ENCODE results near the gene AMER2. TPM values are rescaled to one million over a fixed set of nuclear protein-coding genes. Genes with fewer than 3 reads are reported as not detected.
A peak's percentile ranks its signal among the peaks of the same experiment; 100 is the strongest.

The AMER2 gene
- polyA plus RNA-seq, 1 donor (not counting 4 experiments of a cell fraction or from before 2014, with no cell fraction given), result not detected

- Histone ChIP-seq H2AFZ (ENCODE audit: control insufficient read depth, low read length) (no peak overlapping the region), H3K4me1 (ENCODE audit: control insufficient read depth, extremely low read depth, insufficient read depth, low read length) (peaks cover 12% of the 10 kb centered on the region), H3K79me2 (ENCODE audit: control insufficient read depth, insufficient read depth, low read length) (no peaks in the 10 kb centered on the region), H3K27ac (ENCODE audit: control insufficient read depth, insufficient read depth, low read length) (no peak overlapping the region), H3K27me3 (ENCODE audit: control insufficient read depth, extremely low read depth, insufficient read depth, low read length) (no peaks in the 10 kb centered on the region), H3K9ac (ENCODE audit: control insufficient read depth, extremely low read depth, insufficient read depth, low read length) (no peak overlapping the region), H3K9me1 (ENCODE audit: control insufficient read depth, extremely low read depth, insufficient read depth, low read length) (no peaks in the 10 kb centered on the region), H3K4me2 (ENCODE audit: control insufficient read depth, extremely low read depth, insufficient read depth, low read depth, low read length) (peak overlapping the region; percentile 17), H3K9me3 (ENCODE audit: control insufficient read depth, low read depth, low read length) (no peaks in the 10 kb centered on the region), H4K20me1 (ENCODE audit: control insufficient read depth, extremely low read depth, insufficient read depth, low read length) (no peaks in the 10 kb centered on the region), H3K36me3 (ENCODE audit: control insufficient read depth in 2 of 2, extremely low read depth in 1 of 2, insufficient read depth in 2 of 2, low read length in 2 of 2) (no peaks in the 10 kb centered on the region), H3K4me3 (ENCODE audit: control insufficient read depth in 2 of 3, extremely low read depth in 1 of 3, insufficient read depth in 2 of 3, low read depth in 1 of 3, low read length in 3 of 3) (no peak overlapping the region)
- dilution Hi-C loops (cut with MboI; ENCODE audit: extremely low pct_ligation_motif_present, low sequenced_read_pairs), result no loop called here
- FAIRE-seq (peak; percentile 59), DNase-seq (ENCODE audit: low read depth, low spot score) (no peak)
- TF ChIP-seq CTCF (optimal IDR thresholded peaks at IDR 0.05 in 1 of 3, IDR thresholded peaks at IDR 0.05 in 1 of 3, conservative IDR thresholded peaks at IDR 0.05 in 1 of 3; ENCODE audit: extremely low read depth in 1 of 3, insufficient read depth in 2 of 3, low read length in 3 of 3) (peak in 1 of 3 experiments; percentile 11), EZH2 (IDR thresholded peaks at IDR 0.05; ENCODE audit: low read length) (no peak)
These were observed 42.6 kb upstream of the AMER2 start for GRCh38 chr13:25214491-25215252.

GRCh38 chr13:25213715-25214114 is 41.6 kb upstream of the AMER2 start:
- Histone ChIP-seq H2AFZ (ENCODE audit: control insufficient read depth, low read length) (no peak overlapping the region), H3K9ac (ENCODE audit: control insufficient read depth, extremely low read depth, insufficient read depth, low read length) (no peak overlapping the region), H3K4me1 (ENCODE audit: control insufficient read depth, extremely low read depth, insufficient read depth, low read length) (peaks cover 12% of the 10 kb centered on the region), H3K4me2 (ENCODE audit: control insufficient read depth, extremely low read depth, insufficient read depth, low read depth, low read length) (no peak overlapping the region), H3K27ac (ENCODE audit: control insufficient read depth, insufficient read depth, low read length) (no peak overlapping the region), H3K36me3 (ENCODE audit: control insufficient read depth in 2 of 2, extremely low read depth in 1 of 2, insufficient read depth in 2 of 2, low read length in 2 of 2) (no peaks in the 10 kb centered on the region), H3K9me3 (ENCODE audit: control insufficient read depth, low read depth, low read length) (no peaks in the 10 kb centered on the region), H4K20me1 (ENCODE audit: control insufficient read depth, extremely low read depth, insufficient read depth, low read length) (no peaks in the 10 kb centered on the region), H3K27me3 (ENCODE audit: control insufficient read depth, extremely low read depth, insufficient read depth, low read length) (no peaks in the 10 kb centered on the region), H3K9me1 (ENCODE audit: control insufficient read depth, extremely low read depth, insufficient read depth, low read length) (no peaks in the 10 kb centered on the region), H3K79me2 (ENCODE audit: control insufficient read depth, insufficient read depth, low read length) (no peaks in the 10 kb centered on the region), H3K4me3 (ENCODE audit: control insufficient read depth in 2 of 3, extremely low read depth in 1 of 3, insufficient read depth in 2 of 3, low read depth in 1 of 3, low read length in 3 of 3) (no peak overlapping the region)
- DNase-seq (ENCODE audit: low read depth, low spot score), result peak; percentile 73
- dilution Hi-C loops (cut with MboI; ENCODE audit: extremely low pct_ligation_motif_present, low sequenced_read_pairs), result no loop called here
- TF ChIP-seq EZH2 (IDR thresholded peaks at IDR 0.05; ENCODE audit: low read length) (no peak), CTCF (optimal IDR thresholded peaks at IDR 0.05 in 1 of 3, IDR thresholded peaks at IDR 0.05 in 1 of 3, conservative IDR thresholded peaks at IDR 0.05 in 1 of 3; ENCODE audit: extremely low read depth in 1 of 3, insufficient read depth in 2 of 3, low read length in 3 of 3) (no peak)
- FAIRE-seq, result peak; percentile 86

Measured in keratinocyte (primary cell).